ENCODE results near the gene AASS. TPM values are rescaled to one million over a fixed set of nuclear protein-coding genes. Genes with fewer than 3 reads are reported as not detected.

The AASS gene
- total and polyA plus RNA-seq, 2 of the 8 experiments (the other 6 are each of a cell fraction or from before 2014, with no cell fraction given), result 203 to 394 TPM

DNA sequence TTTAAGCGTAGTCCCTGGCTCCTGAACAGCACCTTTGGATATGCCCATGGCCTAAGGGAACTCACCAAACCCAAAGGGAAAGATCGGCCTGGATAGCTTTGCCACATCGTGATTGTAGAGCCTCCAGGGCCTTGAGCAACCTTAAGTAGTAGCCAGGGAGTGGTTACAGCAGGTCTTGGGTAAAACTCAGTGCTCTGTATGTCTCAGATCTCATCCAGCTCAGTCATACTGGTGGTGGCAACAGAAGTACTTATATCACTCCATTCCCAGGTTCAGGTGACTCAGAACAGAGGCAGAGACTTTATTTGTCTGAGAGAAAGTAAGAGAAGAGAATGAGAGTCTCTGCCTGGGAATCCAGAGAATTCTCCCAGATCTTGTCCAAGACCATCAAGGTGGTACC, 39.1 kb upstream of the AASS start:
- no peaks in the 10 kb centered on the region for H3K23me2 ChIP-seq (ENCODE audit: low read depth, low read length)
- no peaks in the 10 kb centered on the region for H3K79me2 ChIP-seq (ENCODE audit: control insufficient read depth in 1 of 2, insufficient read depth in 2 of 2, low read length in 2 of 2)
- H3K4me1 ChIP-seq (replicated peaks in 1 of 4; ENCODE audit: control insufficient read depth in 3 of 4, insufficient read depth in 4 of 4, low read length in 3 of 4), result no peaks in the 10 kb centered on the region
- H2AFZ ChIP-seq (ENCODE audit: low read length), result no peak overlapping the region
- no peak for TF ChIP-seq RNF2 (IDR thresholded peaks at IDR 0.05; ENCODE audit: borderline replicate concordance, low read depth, low read length, missing control alignments, poor library complexity, severe bottlenecking)
- TF ChIP-seq CTBP2 (IDR thresholded peaks at IDR 0.05; ENCODE audit: borderline replicate concordance, insufficient read depth, insufficient read length, low read length), result no peak
- no peak for TF ChIP-seq NRF1 (IDR thresholded peaks at IDR 0.05; ENCODE audit: low read depth, low read length)
- no peak for TF ChIP-seq BRCA1 (IDR thresholded peaks at IDR 0.05; ENCODE audit: low read depth, low read length)
- no peak for TF ChIP-seq SAP30 (IDR thresholded peaks at IDR 0.05; ENCODE audit: insufficient read depth, insufficient replicate concordance, low read length)
- TF ChIP-seq NANOG (IDR thresholded peaks at IDR 0.05; ENCODE audit: insufficient read depth, low read depth, low read length, poor library complexity, severe bottlenecking), result no peak
- TF ChIP-seq CEBPB (IDR thresholded peaks at IDR 0.05; ENCODE audit: low read depth, low read length), result no peak
- TF ChIP-seq HDAC2 (IDR thresholded peaks at IDR 0.05; ENCODE audit: borderline replicate concordance in 1 of 2, low read depth in 2 of 2, low read length in 2 of 2), result no peak
- TF ChIP-seq, protein P1, sequence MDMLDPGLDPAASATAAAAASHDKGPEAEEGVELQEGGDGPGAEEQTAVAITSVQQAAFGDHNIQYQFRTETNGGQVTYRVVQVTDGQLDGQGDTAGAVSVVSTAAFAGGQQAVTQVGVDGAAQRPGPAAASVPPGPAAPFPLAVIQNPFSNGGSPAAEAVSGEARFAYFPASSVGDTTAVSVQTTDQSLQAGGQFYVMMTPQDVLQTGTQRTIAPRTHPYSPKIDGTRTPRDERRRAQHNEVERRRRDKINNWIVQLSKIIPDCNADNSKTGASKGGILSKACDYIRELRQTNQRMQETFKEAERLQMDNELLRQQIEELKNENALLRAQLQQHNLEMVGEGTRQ (IDR thresholded peaks at IDR 0.05; ENCODE audit: low read length), result no peak
- TF ChIP-seq TAF7 (optimal IDR thresholded peaks at IDR 0.05; ENCODE audit: borderline replicate concordance, low read depth, low read length), result no peak
- H4K8ac ChIP-seq (ENCODE audit: extremely low read depth, insufficient read depth, low read length), result no peak overlapping the region
- H4K5ac ChIP-seq (ENCODE audit: insufficient read length, low read depth, low read length), result no peak overlapping the region
- no peak overlapping the region for H3K18ac ChIP-seq (ENCODE audit: extremely low read depth, low read length)
- H3K27me3 ChIP-seq (replicated peaks in 1 of 4; ENCODE audit: control insufficient read depth in 3 of 4, extremely low read depth in 1 of 4, insufficient read depth in 3 of 4, low read length in 3 of 4), result no peaks in the 10 kb centered on the region; a peak in 1 of 7 replicates
- no peak overlapping the region for H3K56ac ChIP-seq (replicated peaks; ENCODE audit: insufficient read length, low read depth, low read length)
- no peak overlapping the region for H4K91ac ChIP-seq (replicated peaks; ENCODE audit: insufficient read length, low read length)
- no peak overlapping the region for H2BK120ac ChIP-seq (replicated peaks; ENCODE audit: low read depth, low read length)
- no peak overlapping the region for H2BK15ac ChIP-seq (ENCODE audit: low read length)
- H3K27ac ChIP-seq (ENCODE audit: low read depth, low read length), result no peak overlapping the region
- H3K14ac ChIP-seq (ENCODE audit: insufficient read length), result no peak overlapping the region
- 0 out of 7 replicates have a peak overlapping the region, but pooled peaks of 1 of the 4 experiments have one; percentile 21 for H3K9ac ChIP-seq (replicated peaks in 1 of 4; ENCODE audit: extremely low read depth in 1 of 4, low read depth in 3 of 4, low read length in 3 of 4)
- H3K4ac ChIP-seq (replicated peaks; ENCODE audit: insufficient read length, low read depth, low read length), result no peak overlapping the region
- no peak overlapping the region for H3K4me2 ChIP-seq (ENCODE audit: insufficient read depth in 1 of 2, low read depth in 2 of 2, low read length in 2 of 2)
- H2BK5ac ChIP-seq (ENCODE audit: low read depth, low read length), result no peak overlapping the region
- no peak overlapping the region for H2AK5ac ChIP-seq (ENCODE audit: low read depth, low read length)
- ChIA-PET CTCF (ENCODE audit: partially characterized antibody) (no interaction called here), POLR2A (ENCODE audit: partially characterized antibody) (interaction anchor here (1.1 kb wide), 1 partner anchor 27 kb away, joined by 4 read pairs; no protein-coding TSS in a partner anchor)
- DNase-seq (ENCODE audit: low read depth in 1 of 2, low spot score in 2 of 2), result no peak
- no peak for FAIRE-seq
- H3K23ac ChIP-seq (ENCODE audit: insufficient read length), result no peak overlapping the region
- 76% methylated on average over 3 of the region's 3 CpGs; no CpG with 5 or more reads in 1 of the 2 experiments for WGBS, 2 experiments (ENCODE audit: extremely low coverage in 1 of 2, insufficient coverage in 1 of 2, insufficient read length in 1 of 2, insufficient replicate concordance in 2 of 2, low coverage in 1 of 2, low lambda C conversion rate in 2 of 2, missing lambda C conversion rate in 1 of 2)
- H4K20me1 ChIP-seq (replicated peaks in 1 of 2; ENCODE audit: control insufficient read depth in 1 of 2, insufficient read depth in 2 of 2, low read length in 2 of 2), result no peaks in the 10 kb centered on the region
- H2BK12ac ChIP-seq (ENCODE audit: low read depth, low read length), result no peak overlapping the region
- H3K36me3 ChIP-seq (ENCODE audit: control insufficient read depth in 2 of 4, insufficient read depth in 4 of 4, low read length in 3 of 4), result no peaks in the 10 kb centered on the region
- H3K79me1 ChIP-seq (ENCODE audit: low read depth, low read length), result no peaks in the 10 kb centered on the region
- no peak overlapping the region for H2BK20ac ChIP-seq (ENCODE audit: low read length)
- H3K4me3 ChIP-seq (ENCODE audit: extremely low read depth in 1 of 4, insufficient read depth in 2 of 4, low read depth in 3 of 4, low read length in 4 of 4), result no peak overlapping the region
- no peaks in the 10 kb centered on the region; a peak in 1 of 4 replicates for H3K9me3 ChIP-seq (ENCODE audit: insufficient read depth in 2 of 2, low read depth in 1 of 2, low read length in 1 of 2)

Data from H1 (cell line).